ENCODE results near the gene KIF1A.
"Not testable (repeated sequence)": the region's sequence is repeated elsewhere in the genome, so short reads cannot be mapped to it uniquely, and the experiment has no call there.

KIF1A gene

DNA sequence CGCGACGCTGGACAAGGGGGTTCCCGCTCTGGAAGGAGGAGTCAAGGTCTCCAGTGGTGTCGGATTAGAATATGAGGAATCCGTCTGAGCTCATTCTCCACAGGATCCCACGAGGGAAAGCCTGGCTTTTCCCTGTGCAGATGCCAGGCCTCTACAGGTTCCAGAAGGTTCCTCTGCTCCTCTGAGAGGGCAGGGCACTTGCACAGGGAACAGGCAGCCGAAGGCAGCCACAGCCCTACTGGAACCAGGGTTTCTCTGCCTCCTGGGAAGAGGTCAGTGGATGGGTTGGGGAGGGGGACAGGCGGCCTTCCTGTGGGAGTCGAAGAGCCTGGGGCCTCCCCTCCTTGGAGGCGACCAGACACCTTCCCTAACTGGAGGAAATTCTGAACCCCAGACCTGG lies 130.0 kb downstream of the KIF1A start:
- DNase-seq (ENCODE audit: low read depth) = no peak
- H3K4me3 ChIP-seq (ENCODE audit: low read length) = no peak overlapping the region
- TF ChIP-seq, protein P1, sequence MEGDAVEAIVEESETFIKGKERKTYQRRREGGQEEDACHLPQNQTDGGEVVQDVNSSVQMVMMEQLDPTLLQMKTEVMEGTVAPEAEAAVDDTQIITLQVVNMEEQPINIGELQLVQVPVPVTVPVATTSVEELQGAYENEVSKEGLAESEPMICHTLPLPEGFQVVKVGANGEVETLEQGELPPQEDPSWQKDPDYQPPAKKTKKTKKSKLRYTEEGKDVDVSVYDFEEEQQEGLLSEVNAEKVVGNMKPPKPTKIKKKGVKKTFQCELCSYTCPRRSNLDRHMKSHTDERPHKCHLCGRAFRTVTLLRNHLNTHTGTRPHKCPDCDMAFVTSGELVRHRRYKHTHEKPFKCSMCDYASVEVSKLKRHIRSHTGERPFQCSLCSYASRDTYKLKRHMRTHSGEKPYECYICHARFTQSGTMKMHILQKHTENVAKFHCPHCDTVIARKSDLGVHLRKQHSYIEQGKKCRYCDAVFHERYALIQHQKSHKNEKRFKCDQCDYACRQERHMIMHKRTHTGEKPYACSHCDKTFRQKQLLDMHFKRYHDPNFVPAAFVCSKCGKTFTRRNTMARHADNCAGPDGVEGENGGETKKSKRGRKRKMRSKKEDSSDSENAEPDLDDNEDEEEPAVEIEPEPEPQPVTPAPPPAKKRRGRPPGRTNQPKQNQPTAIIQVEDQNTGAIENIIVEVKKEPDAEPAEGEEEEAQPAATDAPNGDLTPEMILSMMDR (conservative IDR thresholded peaks at IDR 0.05; ENCODE audit: low read depth, low read length) = no peak

GRCh38 chr2:240688553-240688919 lies 131.5 kb downstream of the KIF1A start:
- no peak for DNase-seq (ENCODE audit: low read depth)
- TF ChIP-seq, protein P1 (conservative IDR thresholded peaks at IDR 0.05; ENCODE audit: low read depth, low read length) = no peak
- H3K4me3 ChIP-seq (ENCODE audit: low read length) = no peak overlapping the region

DNA sequence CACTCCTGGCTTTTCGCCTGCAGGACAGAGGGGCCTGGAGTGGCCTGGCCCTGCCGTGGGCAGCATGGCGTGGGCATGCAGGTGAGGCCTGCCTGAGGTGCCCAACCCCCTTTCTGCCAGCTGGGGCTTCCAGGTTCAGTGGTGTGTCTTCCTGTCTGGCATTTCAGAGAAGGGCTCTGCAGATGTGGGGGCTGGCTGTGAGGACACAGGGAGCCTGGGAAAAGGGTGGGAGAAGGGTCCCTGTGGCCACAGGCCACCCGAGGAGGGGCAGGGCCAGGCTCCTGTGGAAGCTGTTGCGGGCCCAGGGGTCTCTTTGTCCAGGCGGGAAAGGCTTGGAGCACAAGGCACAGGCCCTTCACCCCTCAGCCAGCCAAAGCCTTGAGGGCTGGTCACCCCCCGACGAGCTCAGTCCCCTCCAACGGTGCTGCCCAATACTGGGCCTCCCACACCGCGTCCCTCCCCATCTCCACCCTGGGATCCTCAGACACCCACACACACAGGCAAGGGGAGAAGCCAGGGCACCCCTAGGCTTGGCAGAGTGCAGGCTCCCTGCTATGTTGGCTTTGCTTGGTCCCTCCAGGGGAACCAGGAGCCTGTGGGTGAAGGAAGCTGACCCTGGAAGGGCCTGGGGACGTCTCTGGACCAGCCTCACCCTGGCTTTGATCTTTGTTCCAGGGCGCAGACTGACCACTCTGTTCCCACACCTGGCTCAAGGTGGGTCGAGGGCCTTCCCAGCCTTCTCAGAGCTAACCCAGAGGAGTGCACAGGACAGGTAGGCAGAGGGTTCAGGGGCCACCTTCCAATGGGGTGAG lies 132.1 kb downstream of the KIF1A start:
- H3K4me3 ChIP-seq (ENCODE audit: low read length) = no peak overlapping the region
- DNase-seq (ENCODE audit: low read depth) = no peak
- TF ChIP-seq, protein P1 (conservative IDR thresholded peaks at IDR 0.05; ENCODE audit: low read depth, low read length) = no peak

GRCh38 chr2:240687045-240687740 lies 132.8 kb downstream of the KIF1A start:
- no peak overlapping the region for H3K4me3 ChIP-seq (ENCODE audit: low read length)
- DNase-seq (ENCODE audit: low read depth) = no peak
- TF ChIP-seq, protein P1 (conservative IDR thresholded peaks at IDR 0.05; ENCODE audit: low read depth, low read length) = no peak

- H3K4me3 ChIP-seq (ENCODE audit: low read length) = no peak overlapping the region
- no peak for DNase-seq (ENCODE audit: low read depth)
- TF ChIP-seq, protein P1 (conservative IDR thresholded peaks at IDR 0.05; ENCODE audit: low read depth, low read length) = no peak
These were observed 133.6 kb downstream of the KIF1A start for GRCh38 chr2:240686460-240686859.

DNA sequence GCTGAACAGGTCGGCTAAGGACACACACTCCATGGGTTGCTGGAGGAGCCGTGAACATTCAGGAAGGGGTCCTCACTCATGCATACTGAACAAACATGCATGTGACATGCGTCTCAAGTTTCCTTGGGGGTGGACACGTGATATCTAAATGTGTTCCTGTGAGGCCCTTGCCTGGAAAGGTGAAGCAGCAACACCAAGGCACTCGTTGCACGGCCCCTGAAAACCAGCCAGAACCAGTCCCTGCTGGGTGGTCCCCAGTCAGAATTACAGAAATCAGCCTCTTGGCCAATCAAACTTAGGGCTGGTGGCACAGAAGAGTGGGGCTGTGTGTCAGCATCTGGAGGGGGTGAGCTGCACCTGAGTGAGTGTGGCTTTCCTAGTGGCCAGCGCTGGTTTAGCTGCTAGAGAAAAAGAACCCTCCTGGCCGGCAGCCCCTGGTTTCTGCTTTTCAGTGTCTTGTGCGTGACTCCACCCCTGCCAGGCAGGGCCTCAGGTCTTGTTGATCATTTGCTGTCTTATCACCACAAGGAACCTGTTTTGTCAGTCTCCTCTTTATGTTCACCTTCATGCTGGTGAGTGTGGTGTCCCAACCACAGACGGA lies 134.1 kb downstream of the KIF1A start:
- no peak for DNase-seq (ENCODE audit: low read depth)
- TF ChIP-seq, protein P1 (conservative IDR thresholded peaks at IDR 0.05; ENCODE audit: low read depth, low read length) = no peak
- H3K4me3 ChIP-seq (ENCODE audit: low read length) = no peak overlapping the region

DNA sequence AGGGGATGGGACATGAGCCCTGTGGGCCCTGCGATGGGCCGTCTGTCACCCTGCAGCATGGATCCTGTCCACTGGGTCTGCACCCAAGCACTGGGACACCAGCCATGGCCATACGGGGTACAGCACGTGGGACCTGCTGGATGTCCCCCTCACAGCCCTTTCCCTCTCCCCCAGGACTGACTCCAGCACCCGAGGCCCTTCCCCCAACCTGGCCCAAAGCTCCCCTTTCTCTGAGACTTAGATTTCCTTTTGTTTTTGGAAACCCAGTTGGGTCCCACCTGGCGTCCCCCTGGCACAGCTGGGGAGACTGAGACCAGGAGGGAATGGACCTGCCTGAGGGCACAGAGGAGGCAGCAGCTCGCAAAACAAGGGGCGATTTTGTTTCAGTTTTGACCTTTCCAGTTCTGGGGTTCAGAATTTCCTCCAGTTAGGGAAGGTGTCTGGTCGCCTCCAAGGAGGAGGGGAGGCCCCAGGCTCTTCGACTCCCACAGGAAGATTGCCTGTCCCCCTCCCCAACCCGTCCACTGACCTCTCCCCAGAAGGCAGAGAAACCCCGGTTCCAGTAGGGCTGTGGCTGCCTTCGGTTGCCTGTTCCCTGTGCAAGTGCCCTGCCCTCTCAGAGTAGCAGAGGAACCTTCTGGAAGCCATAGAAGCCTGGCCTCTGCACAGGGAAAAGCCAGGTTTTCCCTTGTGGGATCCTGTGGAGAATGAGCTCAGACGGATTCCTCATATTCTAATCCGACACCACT lies 135.9 kb downstream of the KIF1A start:
- not testable (repeated sequence) for H3K4me3 ChIP-seq (ENCODE audit: low read length); DNase-seq (ENCODE audit: low read depth)

DNA sequence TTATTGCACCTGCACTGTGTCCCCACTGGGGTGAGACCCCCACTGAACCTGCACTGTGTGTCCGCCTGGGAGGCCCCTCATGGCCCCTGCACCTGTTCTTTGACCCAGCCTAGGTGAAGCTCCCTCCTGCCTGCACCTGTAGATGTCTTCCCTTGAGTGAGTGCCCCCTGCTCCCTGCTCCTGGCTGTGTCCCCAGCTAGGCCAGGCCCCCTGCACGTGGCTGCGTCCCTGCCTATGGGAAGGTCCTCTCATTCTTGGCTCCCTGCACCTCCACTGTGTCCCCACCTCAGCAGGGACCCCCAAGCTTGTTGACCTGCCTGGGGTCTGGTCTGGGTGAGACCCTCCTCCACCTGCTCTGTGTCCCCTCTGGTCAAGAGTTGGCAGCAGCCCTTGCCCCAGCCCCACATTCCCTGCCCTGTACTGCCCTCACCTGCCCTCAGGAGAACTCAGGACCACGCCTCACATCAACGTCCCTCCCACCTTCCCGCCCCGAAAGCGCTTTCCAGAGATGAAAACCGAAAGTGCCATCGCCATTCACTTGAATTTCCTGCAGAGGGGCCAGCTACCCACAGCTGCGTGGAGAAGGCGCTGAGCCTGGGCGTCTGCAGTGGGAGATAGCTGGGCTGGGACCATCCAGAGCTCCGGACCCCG lies 136.6 kb downstream of the KIF1A start:
- not testable (repeated sequence) for H3K4me3 ChIP-seq (ENCODE audit: low read length); DNase-seq (ENCODE audit: low read depth)

- not testable (repeated sequence) for DNase-seq (ENCODE audit: low read depth); H3K4me3 ChIP-seq (ENCODE audit: low read length)
These were observed 137.4 kb downstream of the KIF1A start, which contains the start of gene AQP12B for GRCh38 chr2:240682431-240683224. TSS of gene AQP12B (minus strand) at chr2:240682885. CDS start at chr2:240682837, 48 bp downstream.
